ENCODE data around the gene UGT1A5. TPM values are rescaled to one million over a fixed set of nuclear protein-coding genes. Genes with fewer than 3 reads are reported as not detected.
"Not testable (repeated sequence)": the region's sequence is repeated elsewhere in the genome, so short reads cannot be mapped to it uniquely, and the experiment has no call there.

The UGT1A5 gene
- polyA plus RNA-seq, 12 donors, result not detected

DNA sequence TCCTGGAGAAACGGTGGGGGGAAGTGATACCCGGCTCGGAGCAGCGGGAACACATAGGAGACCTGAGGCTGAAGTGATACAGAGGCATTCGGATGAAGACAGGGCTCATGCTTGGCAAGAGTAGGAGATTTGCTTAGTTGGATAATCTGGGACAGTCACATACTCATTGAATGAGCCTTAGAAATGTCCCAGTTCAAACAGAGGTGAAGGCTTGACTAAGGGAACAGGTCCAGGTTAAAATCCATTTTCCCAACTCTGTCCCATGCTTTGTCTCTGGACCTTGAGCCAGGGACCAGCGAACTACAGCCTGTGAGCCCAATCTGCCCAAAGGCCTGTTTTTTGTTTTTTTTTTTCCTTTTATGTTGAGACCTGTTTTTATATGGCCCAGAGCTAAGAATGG is 18.7 kb upstream of the UGT1A5 start:
- DNase-seq, result no peak

DNA sequence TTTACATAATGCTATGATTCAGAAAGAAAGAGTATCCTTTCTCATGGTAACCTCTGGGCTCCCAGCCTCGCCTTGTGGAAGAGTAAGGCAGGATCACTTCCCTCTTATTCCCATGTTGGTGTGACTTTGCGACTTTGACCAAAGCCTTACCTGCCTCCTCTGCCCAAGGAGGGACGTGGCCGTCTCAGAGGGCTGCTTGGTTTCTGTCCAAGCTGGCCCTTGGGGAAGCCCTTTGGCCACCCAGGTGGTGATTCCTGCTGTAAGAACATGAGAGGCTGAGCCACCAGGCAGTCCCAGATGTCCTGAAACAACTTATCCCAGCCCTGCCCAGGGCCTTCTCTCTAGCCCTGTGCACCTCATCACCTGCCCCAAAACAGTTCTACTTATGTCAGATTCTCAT is 14.0 kb upstream of the UGT1A5 start:
- no peak for DNase-seq

DNA sequence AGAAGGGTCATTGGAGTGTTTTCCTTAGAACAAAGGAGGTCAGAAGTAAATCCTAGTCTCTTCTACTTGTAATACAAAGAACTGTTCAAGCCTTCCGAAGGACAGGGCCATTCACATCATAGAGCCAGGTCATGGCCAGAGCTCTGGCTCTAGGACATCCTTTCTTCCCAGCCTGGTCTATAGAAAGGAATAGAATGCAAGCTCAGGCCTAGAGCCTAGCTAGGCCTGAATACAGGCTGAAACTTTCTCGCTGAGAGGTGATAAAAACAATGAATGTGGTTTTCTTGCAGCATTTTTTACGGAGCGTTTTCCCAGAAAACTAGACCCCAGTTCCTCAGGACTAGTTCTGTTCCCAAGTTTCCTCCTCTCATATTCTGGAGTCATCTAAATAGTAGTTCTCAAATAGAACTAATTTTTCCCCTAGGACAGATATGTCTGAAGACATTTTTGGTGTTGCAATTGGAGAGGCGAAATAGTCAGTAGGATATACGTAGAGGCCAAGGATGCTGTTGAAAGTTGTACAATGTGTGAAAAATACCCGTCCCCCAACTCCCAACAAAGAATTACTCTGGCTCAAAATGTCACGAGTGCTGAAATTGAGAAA is 13.2 kb upstream of the UGT1A5 start:
- DNase-seq, result no peak

DNA sequence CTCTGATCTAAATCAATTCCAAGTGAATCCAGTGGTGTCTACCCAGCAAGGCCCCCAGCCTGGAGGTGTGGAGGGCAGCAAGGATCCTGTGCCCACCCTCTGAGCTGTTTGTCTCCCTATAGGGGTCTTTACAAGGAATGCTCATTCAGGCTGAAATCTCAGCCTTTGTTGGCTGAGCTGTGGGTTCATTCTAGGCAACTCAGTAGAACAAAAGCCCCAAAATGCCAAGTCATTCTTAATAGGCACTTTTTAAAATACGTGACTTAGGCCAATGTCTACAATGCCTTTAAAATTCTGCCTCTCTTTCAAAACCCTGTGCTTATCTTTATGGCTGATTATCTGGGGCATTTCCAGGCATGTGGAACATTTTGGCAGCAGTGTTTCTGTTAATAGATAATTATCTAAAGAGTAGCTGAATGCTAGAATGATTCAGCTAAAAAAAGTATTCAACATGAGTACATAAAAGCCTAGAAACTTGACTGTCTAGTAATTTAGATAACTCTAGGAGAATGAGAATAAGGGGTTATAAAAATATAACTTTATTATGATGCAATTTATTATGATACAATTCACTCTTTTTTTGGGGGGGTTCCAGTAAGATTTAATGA is 12.6 kb upstream of the UGT1A5 start:
- no peak for DNase-seq

DNA sequence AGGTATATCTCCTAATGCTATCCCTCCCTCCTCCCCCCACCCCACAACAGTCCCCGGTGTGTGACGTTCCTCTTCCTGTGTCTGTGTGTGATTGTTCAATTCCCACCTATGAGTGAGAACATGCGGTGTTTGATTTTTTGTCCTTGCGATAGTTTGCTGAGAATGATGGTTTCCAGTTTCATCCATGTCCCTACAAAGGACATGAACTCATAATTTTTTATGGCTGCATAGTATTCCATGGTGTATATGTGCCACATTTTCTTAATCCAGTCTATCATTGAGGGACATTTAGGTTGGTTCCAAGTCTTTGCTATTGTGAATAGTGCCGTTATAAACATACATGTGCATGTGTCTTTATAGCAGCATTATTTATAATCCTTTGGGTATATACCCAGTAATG is 11.9 kb upstream of the UGT1A5 start:
- DNase-seq, result not testable (repeated sequence)

DNA sequence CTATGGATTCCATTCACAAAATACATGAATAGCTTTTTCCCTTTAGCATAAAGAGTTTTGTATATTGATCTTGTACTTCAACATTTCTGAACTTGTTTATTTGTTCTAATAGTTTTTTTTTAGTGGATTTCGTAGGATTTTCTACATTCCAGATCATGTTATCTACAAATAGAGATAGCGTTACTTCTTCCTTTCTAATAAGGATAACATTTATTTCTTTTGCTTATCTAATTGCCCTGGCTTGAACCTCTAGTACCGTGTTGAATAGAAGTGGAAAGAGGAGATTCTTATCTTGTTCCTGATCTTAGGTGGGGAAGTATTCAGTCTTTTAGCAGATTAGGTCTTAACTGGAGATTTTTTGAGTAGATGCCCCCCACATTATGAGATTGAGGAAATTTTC is 10.5 kb upstream of the UGT1A5 start:
- no peak for DNase-seq

DNA sequence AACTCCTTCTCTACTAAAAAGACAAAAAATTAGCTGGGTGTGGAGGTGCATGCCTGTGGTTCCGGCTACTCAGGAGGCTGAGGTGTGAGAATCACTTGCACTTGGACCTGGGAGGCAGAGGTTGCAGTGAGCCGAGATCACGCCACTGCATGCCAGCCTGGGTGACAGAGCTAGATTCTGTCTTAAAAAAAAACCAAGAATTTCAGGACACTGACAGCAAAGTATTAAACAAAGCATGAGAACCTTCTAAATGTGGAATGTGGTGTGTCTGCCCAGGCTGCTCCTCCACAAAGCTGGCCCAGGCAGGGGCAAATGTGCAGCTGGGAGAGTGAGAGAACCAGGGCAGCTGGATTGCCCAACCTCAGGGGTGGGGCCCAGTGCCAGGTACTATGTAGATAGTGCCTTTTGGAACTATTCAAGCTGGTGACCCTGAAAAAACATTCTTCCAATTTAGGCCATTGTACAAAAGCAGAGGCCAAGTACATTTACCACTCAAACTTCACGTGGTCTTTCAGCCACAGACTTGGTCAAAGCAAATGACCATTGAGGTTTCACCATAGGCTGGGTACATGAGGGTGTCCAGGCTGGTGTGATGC is 6.7 kb upstream of the UGT1A5 start:
- DNase-seq, result no peak

DNA sequence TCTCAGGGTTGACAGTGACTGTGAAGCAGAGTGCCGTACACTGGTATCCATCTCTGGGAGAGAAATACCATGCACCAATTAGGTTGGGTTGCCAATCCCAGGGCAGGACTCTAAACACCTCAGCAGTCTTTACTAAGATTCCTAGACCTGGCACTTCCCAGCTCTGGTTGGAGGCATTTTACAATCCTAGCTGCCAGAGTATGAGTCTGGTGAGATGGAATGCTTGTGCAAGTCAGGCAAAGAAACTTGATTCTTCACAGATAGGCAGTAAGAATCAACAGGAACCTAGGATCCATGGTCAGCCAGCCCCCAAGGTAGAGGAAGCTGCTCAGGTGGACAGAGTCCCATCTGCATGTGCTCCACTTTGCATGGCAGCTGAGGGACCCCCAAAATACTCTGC is 6.0 kb upstream of the UGT1A5 start:
- DNase-seq, result no peak

DNA sequence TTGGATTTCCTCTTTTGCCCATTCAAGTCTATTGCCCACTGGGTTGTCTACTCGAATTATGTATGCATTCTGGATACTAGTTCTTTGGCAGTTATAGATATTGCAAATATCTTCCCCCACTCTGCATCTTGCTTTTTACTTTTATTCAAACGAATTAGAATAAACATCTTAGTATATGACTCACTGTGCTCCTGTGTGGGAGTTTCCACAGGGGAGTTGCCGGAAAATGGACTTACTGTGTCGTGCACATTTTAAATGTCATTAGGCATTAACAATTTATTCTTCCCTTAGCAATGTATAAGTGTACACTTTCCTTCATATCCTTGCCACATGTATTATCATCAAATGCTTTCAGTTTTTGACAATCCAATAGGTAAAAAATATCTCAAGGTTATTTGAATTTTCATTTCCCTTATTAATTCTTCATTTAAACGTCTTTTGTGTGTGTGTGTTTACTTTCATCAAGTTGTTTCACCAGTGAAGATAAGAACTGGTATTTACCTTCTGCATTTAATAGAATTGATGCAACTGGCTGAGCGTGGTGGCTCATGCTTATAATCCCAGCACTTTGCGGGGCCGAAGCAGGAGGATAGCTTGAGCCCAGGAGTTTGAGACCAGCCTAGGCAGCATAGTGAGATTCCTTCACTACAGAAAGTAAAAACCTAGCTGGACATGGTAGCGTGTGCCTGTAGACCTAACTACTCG is 4.6 kb upstream of the UGT1A5 start:
- no peak for DNase-seq

DNA sequence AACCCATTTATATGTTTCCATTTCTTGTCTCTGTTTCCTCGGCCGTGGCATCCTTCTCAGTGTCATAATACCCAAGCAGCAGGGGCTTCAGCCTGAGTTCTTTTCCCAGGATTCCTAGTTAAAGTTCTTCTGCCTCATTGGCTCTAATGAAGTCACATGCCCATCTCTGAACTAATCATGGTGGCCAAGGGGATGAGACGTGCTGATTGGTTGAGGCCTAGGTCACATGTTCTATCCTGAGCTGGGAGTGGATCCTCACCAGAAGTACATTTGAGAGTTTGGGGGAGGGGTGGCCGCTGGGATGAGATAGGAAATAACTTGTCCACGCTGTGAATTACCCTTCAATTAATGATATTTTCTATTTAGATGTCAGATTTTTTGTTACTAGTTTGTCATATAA is 3.8 kb upstream of the UGT1A5 start:
- no peak for DNase-seq

DNA sequence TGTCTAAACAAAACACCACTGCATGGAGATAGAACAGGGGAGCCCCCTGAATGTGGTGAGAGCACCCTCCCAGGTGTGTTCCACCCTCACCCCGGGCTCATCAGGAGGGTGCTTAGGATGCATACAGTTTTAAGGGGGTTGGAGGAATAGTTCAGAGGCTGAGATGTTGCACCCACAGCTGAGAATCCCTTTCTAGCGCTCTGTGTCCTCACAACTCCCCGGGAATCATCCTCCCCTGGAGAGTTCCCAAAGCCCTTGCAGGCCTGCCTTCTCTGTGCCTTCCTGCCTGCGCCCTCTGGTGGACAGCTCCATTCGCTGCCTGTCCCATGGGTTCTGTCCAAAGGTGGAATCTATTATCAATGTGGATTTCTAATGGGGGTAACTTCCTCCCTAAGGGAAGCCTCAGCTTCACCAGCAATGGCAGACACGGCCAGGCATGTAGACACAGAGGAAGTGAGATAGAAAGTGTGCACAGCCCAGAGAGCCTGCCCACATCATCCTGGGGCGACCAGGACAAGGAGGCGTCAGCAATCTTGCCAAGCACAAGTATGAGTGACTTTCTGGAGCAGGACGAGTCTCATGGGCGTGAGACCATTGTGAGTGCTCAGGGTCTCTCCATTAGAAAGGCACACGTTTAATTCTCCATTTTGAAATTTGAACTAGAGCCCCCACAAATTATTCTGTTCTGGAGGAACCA is 1.2 kb upstream of the UGT1A5 start:
- peak; percentile 16 for DNase-seq

DNA sequence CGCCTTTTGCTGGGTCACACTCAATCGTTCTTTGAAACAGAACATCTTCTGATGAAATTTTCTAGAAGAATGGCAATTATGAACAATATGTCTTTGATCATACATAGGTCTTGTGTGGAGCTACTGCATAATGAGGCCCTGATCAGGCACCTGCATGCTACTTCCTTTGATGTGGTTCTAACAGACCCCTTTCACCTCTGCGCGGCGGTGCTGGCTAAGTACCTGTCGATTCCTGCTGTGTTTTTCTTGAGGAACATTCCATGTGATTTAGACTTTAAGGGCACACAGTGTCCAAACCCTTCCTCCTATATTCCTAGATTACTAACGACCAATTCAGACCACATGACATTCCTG is 532 bp downstream of the UGT1A5 start:
- DNase-seq, result no peak

DNA sequence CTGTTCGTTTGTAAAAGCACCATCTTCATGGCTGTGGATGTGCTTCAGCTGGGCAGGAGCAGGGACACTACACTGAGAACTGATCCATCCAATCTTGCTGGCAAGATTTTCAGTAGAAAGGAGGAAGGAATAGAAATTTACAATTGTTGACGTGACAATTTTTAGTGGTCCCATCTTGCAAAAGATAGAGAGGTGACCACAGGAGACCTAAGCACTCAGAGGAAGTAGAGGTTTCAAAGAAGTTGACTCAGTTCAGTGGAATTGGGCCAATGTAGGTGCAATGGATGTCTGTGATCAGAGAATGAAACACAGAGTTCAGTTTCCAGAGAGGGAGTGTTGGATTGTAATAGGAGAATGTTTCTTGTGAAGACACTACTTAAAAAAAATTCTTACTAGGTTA is 1.4 kb downstream of the UGT1A5 start:
- no peak for DNase-seq

DNA sequence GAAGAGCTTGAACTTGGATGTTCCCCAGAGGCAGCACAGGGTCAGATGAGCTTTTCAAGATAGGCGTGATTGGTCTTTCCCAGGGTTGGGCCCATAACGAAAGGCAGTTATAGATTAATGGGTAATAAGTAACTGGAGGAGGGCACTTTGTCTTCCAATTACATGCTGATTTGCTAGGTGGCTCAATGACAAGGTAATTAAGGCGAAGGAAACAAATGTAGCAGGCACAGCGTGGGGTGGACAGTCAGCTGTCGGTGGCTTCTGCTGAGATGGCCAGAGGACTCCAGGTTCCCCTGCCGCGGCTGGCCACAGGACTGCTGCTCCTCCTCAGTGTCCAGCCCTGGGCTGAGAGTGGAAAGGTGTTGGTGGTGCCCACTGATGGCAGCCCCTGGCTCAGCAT is 5.8 kb downstream of the UGT1A5 start, which contains the start of gene UGT1A4:
UGT1A4 (plus strand) TSS at position 185 of the 400 bp plus-strand sequence; CDS start at position 270, 85 bp downstream.
- DNase-seq, result no peak

DNA sequence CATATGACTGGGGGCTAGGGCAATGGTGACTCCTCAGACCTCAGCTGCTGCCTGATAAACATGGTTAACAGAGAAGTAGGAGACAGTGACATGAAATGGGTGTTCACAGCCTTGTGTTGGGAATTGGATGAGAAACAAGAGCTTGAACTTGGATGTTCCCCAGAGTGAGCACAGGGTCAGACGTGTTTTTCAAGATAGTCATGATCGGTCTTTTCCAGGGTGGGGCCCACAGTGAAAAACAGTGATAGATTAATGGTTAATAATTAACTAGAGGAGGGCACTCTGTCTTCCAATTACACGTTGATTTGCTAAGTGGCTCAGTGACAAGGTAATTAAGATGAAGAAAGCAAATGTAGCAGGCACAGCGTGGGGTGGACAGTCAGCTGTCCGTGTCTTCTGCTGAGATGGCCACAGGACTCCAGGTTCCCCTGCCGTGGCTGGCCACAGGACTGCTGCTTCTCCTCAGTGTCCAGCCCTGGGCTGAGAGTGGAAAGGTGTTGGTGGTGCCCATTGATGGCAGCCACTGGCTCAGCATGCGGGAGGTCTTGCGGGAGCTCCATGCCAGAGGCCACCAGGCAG is 16.1 kb downstream of the UGT1A5 start, which contains the start of gene UGT1A3:
UGT1A3 (plus strand) TSS at position 320 of the 579 bp plus-strand sequence; CDS start at position 405, 85 bp downstream.
- no peak for DNase-seq

DNA sequence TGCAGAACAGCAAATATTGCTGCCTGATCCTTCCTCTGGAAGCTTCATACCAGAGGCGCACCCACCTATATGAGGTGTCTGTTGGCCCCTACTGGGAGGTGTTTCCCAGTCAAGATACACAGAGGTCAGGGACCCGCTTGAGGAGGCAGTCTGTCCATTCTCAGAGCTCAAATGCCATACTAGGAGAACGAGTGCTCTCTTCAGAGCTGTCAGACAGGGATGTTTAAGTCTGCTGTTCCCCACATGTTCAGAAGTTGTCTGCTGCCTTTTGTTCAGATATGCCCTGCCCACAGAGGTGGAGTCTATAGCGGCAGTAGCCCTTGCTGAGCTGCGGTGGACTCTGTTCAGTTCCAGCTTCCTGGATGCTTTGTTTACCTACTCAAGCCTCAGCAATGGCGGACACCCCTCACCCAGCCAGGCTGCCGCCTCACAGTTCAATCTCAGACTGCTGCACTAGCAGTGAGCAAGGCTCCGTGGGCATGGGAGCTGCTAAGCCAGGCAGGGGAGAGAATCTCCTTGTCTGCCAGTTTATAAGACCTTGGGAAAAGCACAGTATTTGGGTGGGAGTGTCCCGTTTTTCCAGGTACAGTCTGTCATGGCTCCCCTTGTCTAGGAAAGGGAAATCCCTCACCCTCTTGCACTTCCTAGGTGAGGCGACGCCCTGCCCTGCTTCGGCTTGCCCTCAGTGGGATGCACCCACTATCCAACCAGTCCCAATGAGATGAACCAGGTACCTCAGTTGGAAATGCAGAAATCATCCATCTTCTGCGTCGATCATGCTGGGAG is 24.4 kb downstream of the UGT1A5 start:
- not testable (repeated sequence) for DNase-seq

DNA sequence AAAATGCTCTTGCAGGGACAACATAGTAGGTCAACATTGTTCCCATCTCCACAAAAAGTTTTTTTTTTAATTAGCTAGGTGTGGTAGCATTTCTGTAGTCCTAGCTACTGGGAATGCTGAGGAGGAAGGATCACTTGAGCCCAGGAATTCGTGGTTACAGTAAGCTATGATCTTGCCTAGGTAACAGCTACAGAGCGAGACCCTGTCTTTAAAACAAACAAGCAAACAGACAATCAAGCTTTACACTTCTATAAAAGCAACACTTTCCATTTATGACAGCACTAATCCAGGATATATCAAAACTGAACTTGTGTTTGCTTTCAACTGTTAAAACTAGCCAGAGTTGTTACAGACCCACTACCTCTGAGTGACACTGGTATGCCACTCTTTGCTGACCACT is 28.2 kb downstream of the UGT1A5 start:
- no peak for DNase-seq

DNA sequence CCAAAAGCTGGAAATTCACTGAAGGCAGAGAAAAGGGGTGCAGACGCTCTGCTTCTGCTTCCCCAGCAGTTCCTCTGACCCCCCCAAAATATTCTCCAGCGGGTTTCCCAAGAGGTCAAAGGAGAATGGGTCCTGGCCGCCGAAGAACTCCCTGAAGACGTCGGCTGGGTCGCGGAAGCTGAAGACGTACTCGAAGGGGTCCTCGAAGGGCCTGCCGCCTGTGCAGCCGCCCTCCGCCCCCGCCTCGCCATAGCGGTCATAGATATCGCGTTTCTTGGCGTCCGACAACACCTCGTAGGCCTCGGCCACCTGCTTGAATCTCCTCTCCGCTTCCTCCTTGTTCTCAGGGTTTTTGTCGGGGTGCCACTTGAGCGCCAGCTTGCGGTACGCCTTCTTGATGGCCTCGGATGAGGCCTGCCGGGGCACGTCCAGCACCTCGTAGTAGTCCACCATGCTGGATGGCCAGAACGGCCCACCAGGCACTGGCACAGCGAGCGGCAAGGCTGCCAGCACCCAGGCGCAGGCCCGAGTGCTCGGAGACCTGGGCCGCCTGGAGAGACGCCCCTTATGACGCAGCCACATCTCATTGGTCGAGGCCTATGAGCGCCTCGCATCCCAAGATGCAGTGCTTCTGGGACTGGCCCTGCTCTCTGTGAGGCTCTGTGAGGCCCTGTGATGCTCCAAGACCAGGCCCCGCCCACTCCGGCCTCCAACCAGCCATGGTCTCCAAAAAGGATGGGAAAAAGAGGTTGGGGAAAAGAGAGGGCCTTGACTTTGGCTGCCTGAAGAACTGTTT is 31.0 kb downstream of the UGT1A5 start:
- no peak for DNase-seq

DNA sequence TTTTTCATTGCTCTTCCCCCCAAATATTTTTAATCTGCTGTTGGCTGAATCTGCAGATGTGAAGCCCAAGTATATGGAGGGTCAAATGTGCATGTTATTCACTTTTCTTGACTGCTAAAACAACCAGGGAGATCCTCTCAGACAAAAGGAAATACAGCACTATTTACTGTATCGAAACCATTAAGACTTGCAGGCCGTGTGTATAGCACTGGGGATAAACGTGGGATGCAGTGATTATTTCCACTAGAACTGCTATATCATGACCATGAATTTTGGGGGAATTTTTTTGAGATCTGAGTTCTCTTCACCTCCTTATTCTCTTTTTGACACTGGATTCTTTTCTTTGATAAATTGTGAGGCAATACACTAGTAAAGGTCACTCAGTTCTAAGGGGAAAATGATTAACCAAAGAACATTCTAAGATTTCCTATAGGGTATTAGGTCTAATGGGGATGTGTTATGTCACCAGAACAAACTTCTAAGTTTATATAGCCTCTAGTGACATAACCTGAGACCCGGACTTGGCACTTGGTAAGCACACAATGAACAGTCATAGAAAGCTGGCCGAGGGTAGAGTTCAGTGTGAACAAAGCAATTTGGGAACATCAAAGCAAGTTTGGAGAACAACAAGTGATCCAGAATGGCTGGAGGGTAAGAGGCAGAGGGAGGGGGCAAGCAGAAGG is 32.5 kb downstream of the UGT1A5 start:
- no peak for DNase-seq

DNA sequence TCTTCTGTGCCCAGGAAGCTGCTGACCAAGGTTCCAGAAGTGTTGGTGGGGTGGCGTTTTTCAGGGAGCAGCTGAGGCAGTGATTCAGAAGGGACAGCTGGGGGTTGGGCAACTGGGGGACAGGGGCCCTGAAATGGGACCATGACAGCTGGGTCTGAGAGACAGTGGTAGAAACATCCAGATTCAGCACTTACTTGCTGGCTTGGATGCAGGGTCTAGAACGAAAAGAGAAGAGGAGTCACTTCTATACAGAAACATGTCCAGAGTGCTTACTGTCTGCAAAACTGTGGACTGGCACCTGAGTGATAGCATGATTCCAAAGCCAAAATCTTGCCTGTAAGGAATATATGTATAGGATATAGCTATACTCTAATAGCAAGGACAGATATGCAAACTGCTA is 33.1 kb downstream of the UGT1A5 start:
- DNase-seq, result not testable (repeated sequence)
